ENCODE measurements around the gene TBXAS1. TPM values are rescaled to one million over a fixed set of nuclear protein-coding genes. Genes with fewer than 3 reads are reported as not detected.

The TBXAS1 gene
- total and polyA plus RNA-seq, 2 donors (not counting 3 experiments of a cell fraction or from before 2014, with no cell fraction given) = 2.1 to 4.3 TPM

- dilution Hi-C loops (cut with MboI; ENCODE audit: extremely low pct_ligation_motif_present, low sequenced_read_pairs) = no loop called here
These were observed 155.8 kb downstream of the TBXAS1 start for GRCh38 chr7:139984642-139985539.

More at GRCh38 chr7:139984642-139985539, 155.8 kb downstream of the TBXAS1 start:
- CTCF ChIA-PET = interaction anchor here (0.8 to 1.0 kb wide), 2 partner anchors 19 to 366 kb away, joined by 3 to 4 read pairs; no protein-coding TSS in a partner anchor
- no peak overlapping the region for H3K27ac ChIP-seq (ENCODE audit: insufficient read depth, low read depth, low read length)
- no peak for FAIRE-seq
- BruUV-seq (replicated peaks) = no TSS peak
- H3K27me3 ChIP-seq (ENCODE audit: control insufficient read depth in 2 of 2, insufficient read depth in 2 of 2, low read length in 2 of 2) = peaks cover 0 to 6% of the 10 kb centered on the region in 2 experiments
- H3K9ac ChIP-seq (replicated peaks; ENCODE audit: extremely low read depth, insufficient read depth, low read length) = no peak overlapping the region
- no peak overlapping the region for H2AFZ ChIP-seq (ENCODE audit: low read depth, low read length)
- H3K36me3 ChIP-seq (ENCODE audit: control insufficient read depth in 2 of 2, extremely low read depth in 1 of 2, insufficient read depth in 2 of 2, low read length in 2 of 2) = no peaks in the 10 kb centered on the region
- no peak overlapping the region for H3K4me3 ChIP-seq (replicated peaks in 1 of 3; ENCODE audit: insufficient read depth in 1 of 3, low read depth in 1 of 3, low read length in 3 of 3)
- no peak overlapping the region for H3K4me2 ChIP-seq (ENCODE audit: insufficient read depth, low read length)
- intact Hi-C loops (cut with micrococcal nuclease) = no loop called here
- H3K9me3 ChIP-seq (replicated peaks; ENCODE audit: control insufficient read depth, insufficient read depth, low read length) = no peaks in the 10 kb centered on the region
- H3K79me2 ChIP-seq (ENCODE audit: control insufficient read depth, insufficient read depth, low read length) = no peaks in the 10 kb centered on the region
- DNase-seq (ENCODE audit: low read depth, low spot score) = no peak
- TF ChIP-seq FOS (IDR thresholded peaks at IDR 0.05; ENCODE audit: borderline replicate concordance, insufficient read depth, low read length) (no peak), POLR2A (IDR thresholded peaks at IDR 0.05; ENCODE audit: low read depth, low read length) (no peak), MAX (IDR thresholded peaks at IDR 0.05; ENCODE audit: insufficient read depth, insufficient read length) (no peak), EZH2 (IDR thresholded peaks at IDR 0.05; ENCODE audit: borderline replicate concordance, low read depth, low read length, severe bottlenecking) (no peak), MYC (IDR thresholded peaks at IDR 0.05; ENCODE audit: low read depth, low read length) (no peak), POLR2AphosphoS5 (IDR thresholded peaks at IDR 0.05; ENCODE audit: insufficient read depth, low read depth, low read length) (no peak), JUN (IDR thresholded peaks at IDR 0.05; ENCODE audit: borderline replicate concordance, insufficient read depth, insufficient read length, low read depth) (no peak), GATA2 (IDR thresholded peaks at IDR 0.05; ENCODE audit: insufficient read depth, insufficient read length, low read depth, low read length) (no peak)
- TF ChIP-seq, protein P1, sequence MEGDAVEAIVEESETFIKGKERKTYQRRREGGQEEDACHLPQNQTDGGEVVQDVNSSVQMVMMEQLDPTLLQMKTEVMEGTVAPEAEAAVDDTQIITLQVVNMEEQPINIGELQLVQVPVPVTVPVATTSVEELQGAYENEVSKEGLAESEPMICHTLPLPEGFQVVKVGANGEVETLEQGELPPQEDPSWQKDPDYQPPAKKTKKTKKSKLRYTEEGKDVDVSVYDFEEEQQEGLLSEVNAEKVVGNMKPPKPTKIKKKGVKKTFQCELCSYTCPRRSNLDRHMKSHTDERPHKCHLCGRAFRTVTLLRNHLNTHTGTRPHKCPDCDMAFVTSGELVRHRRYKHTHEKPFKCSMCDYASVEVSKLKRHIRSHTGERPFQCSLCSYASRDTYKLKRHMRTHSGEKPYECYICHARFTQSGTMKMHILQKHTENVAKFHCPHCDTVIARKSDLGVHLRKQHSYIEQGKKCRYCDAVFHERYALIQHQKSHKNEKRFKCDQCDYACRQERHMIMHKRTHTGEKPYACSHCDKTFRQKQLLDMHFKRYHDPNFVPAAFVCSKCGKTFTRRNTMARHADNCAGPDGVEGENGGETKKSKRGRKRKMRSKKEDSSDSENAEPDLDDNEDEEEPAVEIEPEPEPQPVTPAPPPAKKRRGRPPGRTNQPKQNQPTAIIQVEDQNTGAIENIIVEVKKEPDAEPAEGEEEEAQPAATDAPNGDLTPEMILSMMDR (IDR thresholded peaks at IDR 0.05; ENCODE audit: extremely low read depth in 1 of 2, insufficient read depth in 1 of 2, low read depth in 1 of 2, low read length in 2 of 2) = no peak
- H3K4me1 ChIP-seq (ENCODE audit: control insufficient read depth, extremely low read depth, insufficient read depth, low read length) = no peaks in the 10 kb centered on the region
- no peaks in the 10 kb centered on the region for H3K9me1 ChIP-seq (replicated peaks; ENCODE audit: control insufficient read depth, extremely low read depth, insufficient read depth, low read length)
- no peaks in the 10 kb centered on the region for H4K20me1 ChIP-seq (replicated peaks; ENCODE audit: control insufficient read depth, extremely low read depth, insufficient read depth, low read length)
- POLR2A ChIA-PET = no interaction called here
